ENCODE measurements around the gene PARP1.

- TF ChIP-seq CTCF (IDR thresholded peaks at IDR 0.05) (no peak), POLR2A (IDR thresholded peaks at IDR 0.05) (no peak)
Observed at GRCh38 chr1:226366290-226366689, 41.6 kb downstream of the PARP1 start.

All from lower leg skin (tissue), 3 donors.